A549 treated with DMSO at 1 μM for 4 hours (cell line): ENCODE results near the gene BCL7A. TPM values are rescaled to one million over a fixed set of nuclear protein-coding genes. Genes with fewer than 3 reads are reported as not detected.

ENCODE experiments used
- total RNA-seq: library from RNA; stranded (reverse); fragments of 200-300 nt; extraction: Qiagen RNA extraction; gene quantifications from 5 replicates; pipeline ENCODE4 v1.2.3, GENCODE V29; 2022; ENCODE audit warnings: low read depth

BCL7A gene
- total RNA-seq: 11.3 to 14.5 TPM (median 11.7 TPM) in 5 replicates

DNA sequence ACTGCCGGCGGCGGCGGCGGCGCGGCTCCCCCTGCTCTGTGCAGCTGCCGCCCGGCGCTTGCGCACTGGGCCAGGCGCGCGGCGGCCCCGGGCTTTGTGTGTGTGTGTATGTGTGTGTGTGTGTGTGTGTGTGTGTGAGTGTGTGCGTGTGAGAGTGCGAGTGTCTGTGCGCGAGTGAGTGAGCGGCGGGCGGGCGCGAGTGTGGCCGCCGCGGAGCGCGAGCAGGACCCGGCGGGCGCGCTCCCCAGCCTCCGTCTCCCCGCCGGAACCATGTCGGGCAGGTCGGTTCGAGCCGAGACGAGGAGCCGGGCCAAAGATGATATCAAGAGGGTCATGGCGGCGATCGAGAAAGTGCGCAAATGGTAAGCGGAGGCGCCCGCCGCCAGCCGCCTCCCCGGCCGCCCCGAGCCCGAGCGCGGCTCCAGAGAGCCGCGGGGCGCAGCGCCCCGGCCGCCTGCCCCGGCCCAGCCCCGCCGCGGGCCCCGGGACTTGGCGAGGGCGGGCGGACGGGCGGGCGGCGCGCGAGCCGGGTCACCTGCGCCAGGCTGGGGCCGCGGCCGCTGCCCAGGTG, at the start of gene BCL7A:
Gene BCL7A, plus strand, starts transcription at position 63 of the 571 bp plus-strand sequence. Its CDS starts 208 bp downstream, at position 271.

DNA sequence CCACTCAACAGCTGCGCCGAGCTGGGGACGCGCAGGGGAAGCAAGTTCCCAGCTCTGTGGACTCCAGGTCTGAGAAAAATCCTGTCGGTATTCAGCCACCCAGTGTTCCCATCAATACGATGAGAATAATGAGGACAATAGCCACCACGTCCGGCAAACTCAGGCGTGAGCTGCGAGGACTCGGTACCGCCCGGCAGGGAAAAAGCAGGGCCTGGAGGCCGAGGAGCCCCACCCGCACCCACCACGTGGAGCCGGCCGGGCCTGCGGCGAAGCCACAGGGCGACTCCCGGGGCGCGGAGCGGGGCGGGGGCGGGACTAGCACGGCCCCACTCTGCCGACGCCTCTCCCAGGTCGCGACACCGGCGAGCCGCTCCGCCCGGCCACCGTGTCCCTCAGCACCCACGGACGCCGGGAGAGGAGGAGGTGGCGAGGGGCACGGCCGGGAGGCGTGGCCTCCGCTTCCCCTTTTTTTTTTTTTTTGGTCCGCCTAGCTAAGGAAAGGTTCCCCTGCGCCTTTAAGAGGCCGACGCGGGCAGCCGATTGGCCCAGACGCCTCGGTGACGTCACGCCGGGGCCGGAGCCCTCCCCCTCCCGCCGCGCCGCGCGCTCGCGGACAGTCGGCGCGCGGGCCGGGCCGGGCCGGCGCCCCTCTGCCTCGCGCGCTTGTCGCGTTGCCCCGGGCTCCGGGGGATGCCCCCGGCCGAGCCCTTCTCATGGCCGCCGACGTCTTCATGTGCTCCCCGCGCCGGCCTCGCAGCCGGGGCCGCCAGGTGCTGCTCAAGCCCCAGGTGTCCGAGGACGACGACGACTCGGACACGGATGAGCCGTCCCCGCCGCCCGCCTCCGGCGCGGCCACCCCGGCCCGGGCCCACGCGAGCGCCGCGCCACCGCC, 56.7 kb downstream of the BCL7A start, which contains the start of gene MLXIP:
Gene MLXIP, plus strand, starts transcription at position 616 of the 892 bp plus-strand sequence. Its CDS starts 98 bp downstream, at position 714.

Other genes with a start within 250 kb of the BCL7A start
- 159 to 191 TPM (median 184 TPM) in 5 replicates for gene RHOF, start 228.2 kb upstream of the BCL7A start, total RNA-seq
- gene SETD1B, start 217.9 kb upstream of the BCL7A start, total RNA-seq: 13.3 to 17.8 TPM (median 15.8 TPM) in 5 replicates
- gene HPD, start 163.0 kb upstream of the BCL7A start, total RNA-seq: 1.2 to 1.5 TPM (median 1.4 TPM) in 5 replicates
- 115 to 170 TPM (median 119 TPM) in 5 replicates for gene PSMD9, start 133.1 kb upstream of the BCL7A start, total RNA-seq
- 1.1 to 2.4 TPM (median 1.4 TPM) in 5 replicates for gene CFAP251, start 103.3 kb upstream of the BCL7A start, total RNA-seq
- 22.3 to 32.6 TPM (median 28.0 TPM) in 5 replicates for gene MLXIP, start 56.9 kb downstream of the BCL7A start, total RNA-seq
- gene IL31, start 152.3 kb downstream of the BCL7A start, total RNA-seq: not detected in 5 replicates
- gene LRRC43, start 161.2 kb downstream of the BCL7A start, total RNA-seq: 0.10 to 0.18 TPM (median 0.15 TPM) in 3 of 5 replicates, not detected in the others
- 0.53 to 0.99 TPM (median 0.75 TPM) in 5 replicates for gene B3GNT4, start 181.8 kb downstream of the BCL7A start, total RNA-seq
- 75.3 to 80.3 TPM (median 79.1 TPM) in 5 replicates for gene DIABLO, start 204.2 kb downstream of the BCL7A start, total RNA-seq
- 17.6 to 24.1 TPM (median 20.2 TPM) in 5 replicates for gene VPS33A, start 244.6 kb downstream of the BCL7A start, total RNA-seq